Gastrocnemius medialis (tissue), 4 donors: Measurements from ENCODE around the gene ADCY1.

Experiments
- CTCF ChIP-seq, 5 experiments: fragments of 450-650 bp in 3 of 5; fragments of 200-600 bp in 2 of 5; sonication (generic) in 2 of 5; IDR thresholded peaks in 4 of 5; conservative IDR thresholded peaks in 1 of 5; 1 replicate in 4 of 5; 2 replicates in 1 of 5; pipeline ENCODE4 v1.5.1; 2016 to 2019; ENCODE audit warnings: antibody characterized with exemption in 5 of 5, mild to moderate bottlenecking in 3 of 5, moderate library complexity in 3 of 5
- POLR2A ChIP-seq, 2 donors: fragments of 450-650 bp; IDR thresholded peaks; one replicate each; pipeline ENCODE4 v1.6.1; 2017; ENCODE audit warnings: antibody characterized with exemption in 2 of 2, mild to moderate bottlenecking in 2 of 2, moderate library complexity in 2 of 2

DNA sequence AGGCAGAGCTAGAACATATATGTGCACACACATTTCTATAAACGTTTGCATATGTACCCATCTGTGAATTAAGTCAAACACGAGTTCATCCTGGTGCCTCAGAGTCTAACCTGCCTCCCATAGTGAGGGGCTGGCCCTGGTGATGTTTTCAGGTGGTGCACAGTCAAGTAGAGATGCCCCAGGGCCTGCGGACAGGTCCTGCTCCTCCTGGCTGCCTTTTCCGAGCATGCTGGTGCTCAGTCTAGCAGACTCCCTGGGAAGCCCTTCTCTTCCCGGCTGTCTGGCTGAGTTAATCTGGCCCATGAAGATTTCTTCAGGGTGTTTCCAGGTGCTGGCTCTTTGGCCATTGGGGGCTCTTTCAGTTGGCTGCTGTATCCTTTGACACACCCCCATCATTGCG lies 14.3 kb downstream of the ADCY1 start:
- no peak for TF ChIP-seq CTCF (IDR thresholded peaks at IDR 0.05 in 4 of 5, conservative IDR thresholded peaks at IDR 0.05 in 1 of 5)
- TF ChIP-seq POLR2A (IDR thresholded peaks at IDR 0.05), result no peak
